ENCODE measurements around the gene SUPT20H.
"Not testable (repeated sequence)": the region's sequence is repeated elsewhere in the genome, so short reads cannot be mapped to it uniquely, and the experiment has no call there.

- TF ChIP-seq SP1 (IDR thresholded peaks at IDR 0.05); ARNT (IDR thresholded peaks at IDR 0.05); TARDBP (IDR thresholded peaks at IDR 0.05); FOXM1 (IDR thresholded peaks at IDR 0.05; ENCODE audit: borderline replicate concordance); BHLHE40 (IDR thresholded peaks at IDR 0.05; ENCODE audit: borderline replicate concordance); FOXA1 (IDR thresholded peaks at IDR 0.05); LEF1 (IDR thresholded peaks at IDR 0.05; ENCODE audit: borderline replicate concordance); NFRKB (IDR thresholded peaks at IDR 0.05); HDGF (IDR thresholded peaks at IDR 0.05; ENCODE audit: borderline replicate concordance): not testable (repeated sequence)
Observed at GRCh38 chr13:37053111-37053510, 6.4 kb downstream of the SUPT20H start.
